Upper lobe of left lung (tissue), 4 donors: ENCODE results near the gene CEP89.
"Not testable (repeated sequence)": the region's sequence is repeated elsewhere in the genome, so short reads cannot be mapped to it uniquely, and the experiment has no call there.

Experiments used
- CTCF ChIP-seq, 6 experiments: fragments of 450-650 bp in 4 of 6; fragments of 200-600 bp in 2 of 6; sonication (generic) in 2 of 6; IDR thresholded peaks; one replicate each; pipeline ENCODE4 v1.5.1; 2016 to 2019; ENCODE audit warnings: antibody characterized with exemption in 6 of 6
- EP300 ChIP-seq, 4 donors: sonication (generic); formaldehyde crosslinking; IDR thresholded peaks; one replicate each; pipeline ENCODE4 v1.5.1; 2017; ENCODE audit warnings: antibody characterized with exemption in 4 of 4, control low read depth in 2 of 4
- POLR2A ChIP-seq, 4 donors: fragments of 450-650 bp; IDR thresholded peaks; one replicate each; pipeline ENCODE4 v1.5.1; 2016 to 2017; ENCODE audit warnings: antibody characterized with exemption in 4 of 4, mild to moderate bottlenecking in 2 of 4

- not testable (repeated sequence) for TF ChIP-seq CTCF, EP300, POLR2A (IDR thresholded peaks at IDR 0.05)
Measured at GRCh38 chr19:32885255-32885654, 86.5 kb downstream of the CEP89 start.
